Measurements from ENCODE around the gene PCDHA7. TPM values are rescaled to one million over a fixed set of nuclear protein-coding genes. Genes with fewer than 3 reads are reported as not detected.
A peak's percentile ranks its signal among the peaks of the same experiment; 100 is the strongest.
"Not testable (repeated sequence)": the region's sequence is repeated elsewhere in the genome, so short reads cannot be mapped to it uniquely, and the experiment has no call there.

The PCDHA7 gene
- 0.15 TPM for total RNA-seq
- long read RNA-seq, partial matches to known transcripts, result 0 of 1 reads
- long read RNA-seq, other reads (novel, unspliced or antisense), result 0 of 1 reads

- Histone ChIP-seq H3K27ac (no peak within 1 kb of the TSS), H3K4me3 (peak within 1 kb of the TSS; percentile 28), H3K36me3 (no peaks in the 10 kb centered on the region), H3K27me3 (ENCODE audit: low read depth) (peaks cover 28% of the 10 kb centered on the region), H3K9me3 (peaks cover 20% of the 10 kb centered on the region), H3K4me1 (no peaks in the 10 kb centered on the region)
- DNase-seq (no peak), ATAC-seq (no peak)
- intact Hi-C loops (cut with DNase I), result no loop called here
- TF ChIP-seq CTCF (IDR thresholded peaks at IDR 0.05), result no peak
These were observed at the start of gene PCDHA7 for GRCh38 chr5:140833993-140834392. Gene PCDHA7 (plus strand): TSS chr5:140834269. CDS start chr5:140834384, 115 bp downstream.

GRCh38 chr5:140785905-140786686, 48.0 kb upstream of the PCDHA7 start, which contains the start of gene PCDHA1:
Gene PCDHA1 (plus strand): TSS chr5:140786140.
- ATAC-seq (no peak), DNase-seq (peak; percentile 29)
- intact Hi-C loops (cut with DNase I), result no loop called here
- Histone ChIP-seq H3K27me3 (ENCODE audit: low read depth) (peaks cover 17% of the 10 kb centered on the region), H3K27ac (no peak within 1 kb of the TSS), H3K4me3 (no peak within 1 kb of the TSS), H3K9me3 (peaks cover 57% of the 10 kb centered on the region), H3K4me1 (no peaks in the 10 kb centered on the region), H3K36me3 (no peaks in the 10 kb centered on the region)
- TF ChIP-seq CTCF (IDR thresholded peaks at IDR 0.05), result no peak

GRCh38 chr5:140787422-140787821, 46.6 kb upstream of the PCDHA7 start:
- intact Hi-C loops (cut with DNase I); H3K27ac ChIP-seq; ATAC-seq; H3K4me1 ChIP-seq; H3K36me3 ChIP-seq; H3K4me3 ChIP-seq: not testable (repeated sequence)
- peak; percentile 38 for DNase-seq
- Histone ChIP-seq H3K9me3 (peaks cover 51% of the 10 kb centered on the region), H3K27me3 (ENCODE audit: low read depth) (peaks cover 17% of the 10 kb centered on the region)

- peak; percentile 38 for DNase-seq
- ATAC-seq; H3K4me1 ChIP-seq; H3K27ac ChIP-seq; intact Hi-C loops (cut with DNase I); H3K36me3 ChIP-seq; H3K4me3 ChIP-seq: not testable (repeated sequence)
- H3K27me3 ChIP-seq (ENCODE audit: low read depth), result peaks cover 17% of the 10 kb centered on the region
- peaks cover 45% of the 10 kb centered on the region for H3K9me3 ChIP-seq
These were observed 46.1 kb upstream of the PCDHA7 start for GRCh38 chr5:140787849-140788504.

GRCh38 chr5:140791089-140791488, 43.0 kb upstream of the PCDHA7 start:
- peaks cover 42% of the 10 kb centered on the region for H3K9me3 ChIP-seq
- no peak overlapping the region for H3K27ac ChIP-seq
- TF ChIP-seq CTCF (IDR thresholded peaks at IDR 0.05), result no peak
- no peak overlapping the region for H3K4me3 ChIP-seq
- DNase-seq (no peak), ATAC-seq (no peak)
- no peaks in the 10 kb centered on the region for H3K36me3 ChIP-seq
- H3K27me3 ChIP-seq (ENCODE audit: low read depth), result peaks cover 17% of the 10 kb centered on the region
- no peaks in the 10 kb centered on the region for H3K4me1 ChIP-seq
- intact Hi-C loops (cut with DNase I), result no loop called here

GRCh38 chr5:140794595-140795258, 39.3 kb upstream of the PCDHA7 start, which contains the start of gene PCDHA2:
Gene PCDHA2 (plus strand): TSS chr5:140794852.
- H3K4me3 ChIP-seq, result peak within 1 kb of the TSS; percentile 17
- no peak for DNase-seq
- intact Hi-C loops (cut with DNase I), result no loop called here

More at GRCh38 chr5:140794595-140795258, 39.3 kb upstream of the PCDHA7 start, which contains the start of gene PCDHA2:
- H3K27me3 ChIP-seq (ENCODE audit: low read depth), result no peaks in the 10 kb centered on the region
- no peak for ATAC-seq
- no peaks in the 10 kb centered on the region for H3K4me1 ChIP-seq
- no peak within 1 kb of the TSS for H3K27ac ChIP-seq
- no peak for TF ChIP-seq CTCF (IDR thresholded peaks at IDR 0.05)
- H3K9me3 ChIP-seq, result peaks cover 30% of the 10 kb centered on the region
- H3K36me3 ChIP-seq, result no peaks in the 10 kb centered on the region

All from lower lobe of right lung (tissue), 2 donors.